Adipocyte (in vitro differentiated cells): ENCODE data around the gene PRKD3.

ENCODE experiments used
- DNase-seq: peaks from one replicate; pipeline ENCODE4 v3.0.0-alpha.2; 2015; ENCODE audit warnings: low read depth
- H3K27me3 ChIP-seq: replicated peaks from 2 replicates; pipeline ENCODE4 v1.7.0; 2013; ENCODE audit warnings: mild to moderate bottlenecking, low read length, moderate library complexity; ENCODE audit not compliant: control insufficient read depth, insufficient read depth
- H3K36me3 ChIP-seq: 2 replicates; pipeline ENCODE4 v1.7.0; 2013; ENCODE audit warnings: low read length, mild to moderate bottlenecking, moderate library complexity; ENCODE audit not compliant: control insufficient read depth, insufficient read depth, severe bottlenecking
- H3K4me1 ChIP-seq: 2 replicates; pipeline ENCODE4 v1.7.0; 2013; ENCODE audit warnings: mild to moderate bottlenecking, low read length, moderate library complexity; ENCODE audit not compliant: control insufficient read depth, insufficient read depth
- H3K4me3 ChIP-seq: 2 replicates; pipeline ENCODE4 v1.7.0; 2013; ENCODE audit warnings: mild to moderate bottlenecking, low read length, moderate library complexity
- H3K9ac ChIP-seq: 2 replicates; pipeline ENCODE4 v1.7.0; 2013; ENCODE audit warnings: mild to moderate bottlenecking, low read length, moderate library complexity
- H3K9me3 ChIP-seq: 2 replicates; pipeline ENCODE4 v1.7.0; 2013; ENCODE audit warnings: mild to moderate bottlenecking, low read length, moderate library complexity; ENCODE audit not compliant: control insufficient read depth

Gene PRKD3

DNA sequence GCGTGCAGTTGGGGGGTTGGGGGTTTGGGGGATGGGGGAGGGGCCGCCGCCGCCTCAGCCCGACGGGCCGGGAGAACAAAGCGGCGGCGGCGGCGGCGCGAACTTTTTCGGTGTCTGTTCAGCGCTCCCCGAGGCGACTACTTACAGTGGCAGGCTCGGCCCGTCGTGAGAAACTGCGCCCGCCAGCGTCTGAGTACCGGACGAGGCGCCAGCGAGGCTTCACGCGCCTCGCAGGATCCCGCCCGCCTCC is 172 bp downstream of the PRKD3 start:
- no peaks in the 10 kb centered on the region for H3K27me3 ChIP-seq
- DNase-seq: no peak
- H3K9me3 ChIP-seq: no peaks in the 10 kb centered on the region
- peak overlapping the region; percentile 95 for H3K9ac ChIP-seq
- no peaks in the 10 kb centered on the region for H3K36me3 ChIP-seq
- peaks cover 35% of the 10 kb centered on the region for H3K4me1 ChIP-seq
- H3K4me3 ChIP-seq: peak overlapping the region; percentile 97

DNA sequence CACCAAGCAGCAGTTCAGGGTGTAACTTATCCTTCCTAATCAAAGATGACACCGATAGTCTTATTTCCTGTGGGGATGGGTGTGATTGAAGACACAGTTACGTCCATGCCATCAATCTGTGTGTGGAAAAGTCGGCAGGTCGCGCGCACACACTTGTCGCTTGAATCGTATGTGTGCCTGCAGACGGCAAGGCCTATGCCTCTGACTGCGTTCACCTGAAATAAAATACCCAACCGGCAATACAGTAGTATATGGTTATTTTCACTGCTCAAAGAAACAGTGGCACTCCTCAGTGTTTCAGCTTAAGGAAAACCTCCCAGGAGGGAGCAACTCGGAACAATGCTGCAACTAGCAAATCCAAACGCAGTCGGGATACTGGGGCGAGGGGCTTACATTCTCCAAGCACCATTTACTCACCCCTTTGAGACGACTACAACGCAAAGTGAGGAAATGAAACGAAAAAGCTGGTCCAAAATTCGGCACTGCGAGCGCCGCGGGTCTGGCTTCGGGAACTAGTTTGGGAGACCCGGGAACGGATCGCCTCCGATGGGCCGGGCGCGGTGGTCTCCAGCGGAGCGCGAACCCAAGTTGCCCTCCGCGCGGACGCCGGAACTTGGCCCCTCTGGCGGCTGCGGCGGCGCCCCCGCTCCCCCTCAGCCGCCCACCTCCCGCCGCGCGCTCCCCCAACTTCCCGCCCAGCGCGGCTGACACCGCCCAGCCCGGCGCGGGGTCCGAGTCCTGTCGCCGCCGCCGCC is 675 bp downstream of the PRKD3 start:
- Histone ChIP-seq H3K9me3 (no peaks in the 10 kb centered on the region), H3K27me3 (no peaks in the 10 kb centered on the region), H3K36me3 (no peaks in the 10 kb centered on the region), H3K4me3 (peak overlapping the region; percentile 97), H3K4me1 (peaks cover 35% of the 10 kb centered on the region), H3K9ac (peak overlapping the region; percentile 95)
- peak; percentile 59 for DNase-seq

- H3K4me1 ChIP-seq: peaks cover 41% of the 10 kb centered on the region
- DNase-seq: peak; percentile 56
- H3K4me3 ChIP-seq: peak overlapping the region; percentile 97
- no peaks in the 10 kb centered on the region for H3K36me3 ChIP-seq
- H3K27me3 ChIP-seq: no peaks in the 10 kb centered on the region
- H3K9me3 ChIP-seq: no peaks in the 10 kb centered on the region
- H3K9ac ChIP-seq: peak overlapping the region; percentile 95
Measured at GRCh38 chr2:37323176-37323780, 1.4 kb downstream of the PRKD3 start.

- Histone ChIP-seq H3K9ac (peak overlapping the region; percentile 95), H3K27me3 (no peaks in the 10 kb centered on the region), H3K4me1 (peaks cover 47% of the 10 kb centered on the region), H3K36me3 (no peaks in the 10 kb centered on the region), H3K4me3 (peak overlapping the region; percentile 97), H3K9me3 (no peaks in the 10 kb centered on the region)
- peak; percentile 56 for DNase-seq
Measured at GRCh38 chr2:37322368-37322767, 2.3 kb downstream of the PRKD3 start.

DNA sequence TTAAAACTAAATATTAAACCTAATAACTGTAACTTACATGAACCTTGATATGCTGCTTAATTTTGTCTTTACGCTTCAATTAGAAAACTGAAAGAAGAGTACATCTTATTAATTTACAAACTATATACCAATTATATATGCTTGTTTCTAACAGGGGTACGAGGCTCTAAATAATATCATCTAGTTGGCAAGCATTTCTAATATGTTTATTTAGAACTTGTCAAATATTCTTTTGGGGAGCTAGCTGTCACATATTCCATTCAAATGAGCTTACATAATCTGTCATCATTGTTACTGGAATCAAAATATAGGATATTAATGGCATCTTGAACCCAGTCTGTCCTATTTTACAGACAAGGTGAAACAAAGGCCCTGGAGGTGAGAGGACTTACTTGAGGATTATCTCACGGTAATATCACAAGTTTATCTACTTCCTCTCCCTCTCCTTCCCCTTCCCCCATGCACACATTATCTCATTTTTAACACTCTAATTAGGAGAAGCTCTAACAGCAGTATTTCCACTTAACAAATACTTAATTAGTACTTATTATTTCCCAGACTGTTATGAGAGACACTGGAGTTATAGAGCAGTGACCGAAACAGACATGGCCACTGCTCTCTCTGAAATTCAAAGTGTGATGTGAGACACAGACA is 3.5 kb downstream of the PRKD3 start:
- peaks cover 2% of the 10 kb centered on the region for H3K36me3 ChIP-seq
- H3K9me3 ChIP-seq: no peaks in the 10 kb centered on the region
- peaks cover 41% of the 10 kb centered on the region for H3K4me1 ChIP-seq
- H3K9ac ChIP-seq: no peak overlapping the region
- no peak for DNase-seq
- no peak overlapping the region for H3K4me3 ChIP-seq
- H3K27me3 ChIP-seq: no peaks in the 10 kb centered on the region

DNA sequence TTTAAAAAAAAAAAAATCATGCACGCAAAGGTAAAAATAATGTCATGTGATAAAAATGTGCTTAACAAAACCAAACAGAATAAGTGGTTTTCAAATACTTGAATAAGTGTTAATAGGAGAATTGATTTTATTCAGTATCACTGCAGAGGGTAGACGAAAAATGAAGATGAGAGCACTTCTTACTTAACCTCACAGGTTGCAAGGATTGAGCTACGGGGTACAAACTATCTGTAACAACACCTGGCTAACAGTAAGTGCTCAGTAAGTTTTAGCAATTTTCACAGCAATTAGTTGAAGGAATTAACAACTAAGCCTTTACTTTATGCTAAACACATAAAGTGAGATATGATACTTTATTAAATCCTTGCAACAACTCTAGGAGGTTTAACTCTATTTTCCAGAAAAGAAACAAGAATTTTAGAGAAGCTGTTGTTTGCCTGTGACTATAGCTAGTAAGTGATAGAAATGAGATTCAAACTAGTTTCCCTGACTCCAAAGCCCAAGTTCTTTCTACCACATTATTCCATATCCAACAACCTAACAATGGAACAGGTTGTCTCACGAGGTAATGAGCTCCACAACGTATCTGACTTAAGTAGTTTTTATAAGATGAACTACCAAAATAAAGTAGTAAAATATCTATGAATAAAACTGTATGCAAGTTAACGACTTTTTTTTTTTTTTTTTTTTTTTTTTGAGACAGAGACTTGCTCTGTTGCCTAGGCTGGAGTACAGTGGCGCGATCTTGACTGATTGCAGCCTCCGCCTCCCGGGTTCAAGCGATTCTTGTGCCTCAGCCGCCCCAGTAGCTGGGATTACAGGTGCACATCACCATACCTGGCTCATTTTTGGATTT is 4.7 kb downstream of the PRKD3 start:
- no peak for DNase-seq
- H3K4me3 ChIP-seq: no peak overlapping the region
- no peaks in the 10 kb centered on the region for H3K27me3 ChIP-seq
- H3K36me3 ChIP-seq: peaks cover 6% of the 10 kb centered on the region
- H3K4me1 ChIP-seq: peaks cover 33% of the 10 kb centered on the region
- H3K9ac ChIP-seq: no peak overlapping the region
- H3K9me3 ChIP-seq: no peaks in the 10 kb centered on the region

- H3K4me1 ChIP-seq: peaks cover 33% of the 10 kb centered on the region
- DNase-seq: peak; percentile 83
- H3K4me3 ChIP-seq: peak overlapping the region; percentile 1
- no peaks in the 10 kb centered on the region for H3K9me3 ChIP-seq
- H3K36me3 ChIP-seq: peaks cover 6% of the 10 kb centered on the region
- H3K27me3 ChIP-seq: no peaks in the 10 kb centered on the region
- H3K9ac ChIP-seq: no peak overlapping the region
Measured at GRCh38 chr2:37318401-37318800, 6.2 kb downstream of the PRKD3 start.

GRCh38 chr2:37317746-37318145 is 6.9 kb downstream of the PRKD3 start:
- Histone ChIP-seq H3K4me3 (no peak overlapping the region), H3K36me3 (peaks cover 6% of the 10 kb centered on the region)
- no peak for DNase-seq

DNA sequence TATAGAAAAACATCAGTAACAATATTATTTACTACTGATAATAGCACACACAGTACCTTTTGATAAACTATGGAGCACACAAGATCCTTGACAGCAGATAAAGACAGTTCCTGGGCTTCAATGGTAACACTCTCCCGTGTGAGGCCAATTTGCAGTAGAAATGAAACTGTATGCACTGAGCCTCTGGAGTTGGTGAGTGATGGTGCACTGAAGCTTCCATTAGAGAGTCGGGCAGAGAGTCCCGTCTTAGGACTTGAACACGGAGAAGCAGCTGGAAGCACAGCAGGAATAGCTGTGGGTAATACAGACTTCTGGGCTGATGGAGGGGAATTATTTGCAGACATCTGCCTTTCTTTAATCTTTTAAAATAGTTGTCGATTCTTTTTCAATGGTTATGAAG is 8.5 kb downstream of the PRKD3 start:
- no peak overlapping the region for H3K4me3 ChIP-seq
- no peak for DNase-seq
- peaks cover 6% of the 10 kb centered on the region for H3K36me3 ChIP-seq

More at GRCh38 chr2:37317746-37318145, 6.9 kb downstream of the PRKD3 start:
- no peaks in the 10 kb centered on the region for H3K9me3 ChIP-seq
- no peak overlapping the region for H3K9ac ChIP-seq
- no peaks in the 10 kb centered on the region for H3K27me3 ChIP-seq
- peaks cover 30% of the 10 kb centered on the region for H3K4me1 ChIP-seq

DNA sequence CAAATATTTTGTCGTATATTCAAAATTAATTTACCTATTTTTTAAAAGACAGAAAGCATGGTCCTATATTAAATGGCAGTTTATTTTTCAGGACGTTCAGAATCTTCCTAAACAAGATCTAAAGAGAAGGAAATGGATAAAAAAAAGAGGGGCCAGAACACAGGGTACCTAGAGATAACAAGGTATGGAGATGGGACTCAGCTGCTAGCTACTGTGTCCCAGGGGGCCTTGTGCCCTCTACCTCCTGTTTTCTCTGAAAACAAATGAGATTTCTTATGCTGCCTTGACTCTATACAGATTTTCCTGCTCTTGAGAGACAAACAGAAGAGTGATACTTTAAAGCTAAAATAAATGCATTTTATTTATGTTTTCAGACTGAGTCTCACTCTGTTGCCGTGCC is 9.3 kb downstream of the PRKD3 start:
- Histone ChIP-seq H3K4me3 (no peak overlapping the region), H3K9me3 (no peaks in the 10 kb centered on the region), H3K4me1 (peaks cover 36% of the 10 kb centered on the region)

More for the DNA sequence above, 8.5 kb downstream of the PRKD3 start:
- peaks cover 29% of the 10 kb centered on the region for H3K4me1 ChIP-seq
- no peaks in the 10 kb centered on the region for H3K27me3 ChIP-seq
- H3K9me3 ChIP-seq: no peaks in the 10 kb centered on the region
- no peak overlapping the region for H3K9ac ChIP-seq

GRCh38 chr2:37307500-37307899 is 17.1 kb downstream of the PRKD3 start:
- no peak overlapping the region for H3K9ac ChIP-seq
- H3K4me3 ChIP-seq: no peak overlapping the region
- peaks cover 3% of the 10 kb centered on the region for H3K36me3 ChIP-seq
- DNase-seq: no peak
- H3K4me1 ChIP-seq: peaks cover 42% of the 10 kb centered on the region
- no peaks in the 10 kb centered on the region for H3K9me3 ChIP-seq
- no peaks in the 10 kb centered on the region for H3K27me3 ChIP-seq

More for the DNA sequence above, 9.3 kb downstream of the PRKD3 start:
- H3K36me3 ChIP-seq: peaks cover 9% of the 10 kb centered on the region
- H3K27me3 ChIP-seq: no peaks in the 10 kb centered on the region
- no peak overlapping the region for H3K9ac ChIP-seq
- no peak for DNase-seq
